Endometrial microvascular endothelial cells (primary cell): ENCODE data around the gene FADS3. TPM values are rescaled to one million over a fixed set of nuclear protein-coding genes. Genes with fewer than 3 reads are reported as not detected.

Experiments
- in situ Hi-C: cut with HindIII; loops from 2 replicates; pipeline ENCODE4 v1.10.0; 2017; ENCODE audit warnings: low sequenced_read_pairs, low pct_unique_long_range_greater_than_20kb; ENCODE audit errors: inconsistent ontology term
- total RNA-seq: library from RNA; depleted of rRNA; stranded (reverse); fragments of >200 nt; gene quantifications from one replicate; pipeline ENCODE4 v1.2.3, GENCODE V29; 2015; ENCODE audit errors: inconsistent ontology term

The FADS3 gene
- total RNA-seq, 1 donor from 2014 or later, result 307 TPM

DNA sequence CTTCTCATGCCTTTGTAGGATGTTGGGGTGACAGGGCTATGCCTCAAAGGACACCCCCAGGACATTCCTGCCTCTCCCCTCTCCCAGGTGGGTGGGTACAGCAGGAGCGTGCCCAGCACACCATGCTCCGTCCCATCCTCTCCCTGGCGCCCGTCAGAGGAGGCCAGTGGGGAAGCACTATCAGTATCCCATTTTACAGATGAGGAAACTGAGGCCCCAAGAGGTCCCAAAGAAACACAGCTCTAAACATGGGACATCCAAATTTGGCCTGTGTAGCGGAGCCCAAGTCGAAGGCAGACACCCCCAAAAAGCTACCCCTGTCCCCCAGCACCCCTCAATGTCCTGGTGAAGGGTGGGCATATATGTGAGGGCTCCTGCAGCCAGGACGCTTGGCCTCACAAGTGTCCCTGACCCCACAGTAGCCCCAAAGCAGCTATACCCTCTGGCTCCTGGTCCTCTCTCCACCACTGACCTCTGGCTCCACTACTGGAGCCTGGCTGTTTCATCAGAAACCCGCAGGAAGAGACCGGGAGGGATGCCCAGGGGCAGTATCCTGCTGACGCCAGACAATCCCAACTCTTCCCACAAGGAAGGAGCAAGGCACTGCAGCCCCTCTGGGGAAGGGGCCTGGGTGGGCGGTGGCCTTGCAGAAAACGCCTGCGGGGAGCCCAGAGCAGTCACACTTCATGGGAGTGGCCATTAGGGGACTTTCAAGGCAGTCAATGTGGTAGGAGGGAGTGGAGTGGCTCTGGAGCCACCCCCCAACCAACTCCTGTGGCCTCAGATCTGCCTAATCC, 5.4 kb downstream of the FADS3 start:
- in situ Hi-C loops, result loop anchor here (10.0 kb wide), 1 partner anchor 71 kb away; the partner anchor contains the start of gene FADS1

DNA sequence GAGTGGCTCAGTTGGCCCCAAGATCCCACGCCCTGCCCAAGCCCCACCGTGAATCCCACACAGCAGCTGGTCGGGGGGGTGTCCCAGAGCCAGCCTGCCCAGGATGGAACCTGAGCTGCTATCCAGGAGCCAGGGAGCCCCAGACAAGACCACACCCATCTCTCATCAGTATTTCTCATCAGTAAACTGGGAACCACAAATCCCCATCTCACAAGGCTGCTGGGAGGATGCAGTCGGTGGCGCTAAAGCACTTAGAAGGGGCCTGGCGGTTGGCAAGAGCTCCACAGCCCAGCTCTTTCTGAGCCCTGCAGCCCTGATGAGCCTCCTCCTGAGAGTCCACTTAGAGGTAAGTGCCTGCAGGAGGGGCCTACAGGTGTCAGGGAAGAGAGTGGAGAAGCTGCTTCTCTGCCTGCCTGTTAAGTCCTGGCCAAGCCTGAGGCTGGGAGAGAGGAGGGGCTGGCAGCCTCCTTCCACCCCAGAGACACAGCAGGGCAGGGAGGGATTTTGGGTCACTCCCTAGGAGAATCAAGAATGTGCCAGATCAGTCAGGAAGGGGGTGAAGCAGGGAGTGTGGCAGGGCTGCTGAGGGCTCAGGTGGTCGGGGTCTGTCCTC, 6.1 kb downstream of the FADS3 start:
- in situ Hi-C loops, result loop anchor here (10.0 kb wide), 1 partner anchor 70 kb away; the partner anchor contains the start of gene FADS1

DNA sequence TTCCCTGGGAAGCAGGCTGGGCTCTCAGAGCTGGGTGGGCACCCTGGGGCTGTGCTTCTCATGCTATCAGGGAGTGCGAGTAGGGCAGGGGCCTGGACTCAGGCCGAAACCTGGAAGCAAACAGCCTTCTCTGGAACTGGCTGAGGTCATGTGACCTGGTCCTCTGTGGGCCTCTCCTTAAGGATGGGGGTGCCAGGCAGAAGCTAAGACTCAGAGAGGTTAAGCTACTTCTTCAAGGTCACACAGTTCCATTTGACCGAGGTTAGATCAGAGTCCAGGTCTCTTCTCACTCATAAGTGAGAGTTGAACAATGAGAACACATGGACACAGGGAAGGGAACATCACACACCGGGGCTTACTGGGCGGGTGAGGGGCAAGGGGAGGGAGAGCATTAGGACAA, 7.4 kb downstream of the FADS3 start:
- in situ Hi-C loops, result loop anchor here (10.0 kb wide), 1 partner anchor 69 kb away; the partner anchor contains the start of gene FADS1

DNA sequence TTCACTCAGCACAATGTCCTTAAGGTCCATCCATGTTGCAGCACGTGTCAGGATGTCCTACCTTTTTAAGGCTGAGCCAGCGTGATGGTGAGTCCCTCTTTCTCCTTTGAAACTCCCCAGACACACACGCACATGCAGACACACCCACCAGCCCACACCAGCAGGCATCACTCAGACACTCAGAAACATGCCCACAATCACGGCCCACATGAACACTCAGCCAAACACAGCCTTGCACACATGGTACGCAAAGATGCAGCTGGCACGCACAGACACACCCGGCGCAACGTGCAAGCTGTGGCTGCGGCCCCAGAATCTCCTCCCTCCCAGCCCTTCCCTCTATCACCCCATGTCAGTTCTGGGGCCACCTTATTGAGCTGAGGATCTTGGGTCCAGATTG, 8.0 kb downstream of the FADS3 start:
- in situ Hi-C loops, result loop anchor here (10.0 kb wide), 1 partner anchor 69 kb away; the partner anchor contains the start of gene FADS1

DNA sequence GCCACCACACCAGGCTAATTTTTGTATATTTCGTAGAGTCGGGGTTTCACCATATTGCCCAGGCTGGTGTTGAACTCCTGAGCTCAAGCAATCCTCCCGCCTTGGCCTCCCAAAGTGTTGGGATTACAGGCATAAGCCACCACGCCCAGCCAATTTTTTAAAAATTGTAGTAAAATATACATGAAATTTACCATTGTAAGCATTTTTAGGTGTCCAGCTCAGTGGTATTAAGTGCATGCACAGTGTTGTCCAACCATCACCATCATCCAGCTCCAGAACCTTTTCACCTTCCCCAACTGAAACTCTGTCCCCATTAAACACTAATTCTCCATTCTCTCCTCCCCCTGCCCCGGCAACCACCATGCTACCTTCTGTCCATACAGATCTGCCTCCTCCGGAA, 8.5 kb downstream of the FADS3 start:
- in situ Hi-C loops, result loop anchor here (10.0 kb wide), 1 partner anchor 68 kb away; the partner anchor contains the start of gene FADS1

DNA sequence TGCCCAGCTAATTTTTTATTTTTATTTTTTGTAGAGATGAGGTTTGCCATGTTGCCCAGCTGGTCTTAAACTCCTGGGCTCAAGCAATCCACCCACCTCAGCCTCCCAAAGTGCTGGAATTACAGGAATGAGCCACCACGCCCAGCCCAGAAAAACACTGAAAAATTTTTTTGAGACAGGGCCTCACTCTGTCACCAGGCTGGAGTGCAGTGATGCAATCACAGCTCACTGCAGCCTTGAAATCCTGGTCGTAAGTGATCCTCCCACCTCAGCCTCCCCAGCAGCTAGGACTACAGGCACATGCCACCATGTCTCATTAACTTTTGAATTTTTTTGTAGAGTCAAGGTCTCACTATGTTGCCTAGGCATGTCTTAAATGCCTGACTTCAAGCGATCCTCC, 9.1 kb downstream of the FADS3 start:
- in situ Hi-C loops, result loop anchor here (10.0 kb wide), 1 partner anchor 67 kb away; the partner anchor contains the start of gene FADS1

DNA sequence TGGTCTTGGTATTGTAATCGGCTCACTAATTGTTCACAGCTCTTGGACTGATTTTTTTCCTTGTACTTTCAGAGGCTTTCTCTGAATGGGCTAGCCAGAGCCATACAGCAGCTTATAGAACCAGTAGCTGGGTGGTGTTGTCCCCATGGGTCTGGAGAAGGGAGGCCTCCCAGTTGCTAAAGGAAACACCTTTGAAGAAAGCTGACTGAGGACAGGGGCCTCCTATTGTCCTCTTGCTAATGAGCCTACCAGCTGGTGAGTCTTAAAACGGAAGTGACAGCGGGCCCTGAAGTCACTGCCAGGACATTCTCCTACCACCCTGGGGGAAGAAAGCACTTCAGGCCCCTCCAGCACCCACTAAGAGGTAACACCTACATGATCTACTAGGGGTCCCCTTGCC, 9.9 kb downstream of the FADS3 start:
- in situ Hi-C loops, result loop anchor here (10.0 kb wide), 1 partner anchor 67 kb away; the partner anchor contains the start of gene FADS1

DNA sequence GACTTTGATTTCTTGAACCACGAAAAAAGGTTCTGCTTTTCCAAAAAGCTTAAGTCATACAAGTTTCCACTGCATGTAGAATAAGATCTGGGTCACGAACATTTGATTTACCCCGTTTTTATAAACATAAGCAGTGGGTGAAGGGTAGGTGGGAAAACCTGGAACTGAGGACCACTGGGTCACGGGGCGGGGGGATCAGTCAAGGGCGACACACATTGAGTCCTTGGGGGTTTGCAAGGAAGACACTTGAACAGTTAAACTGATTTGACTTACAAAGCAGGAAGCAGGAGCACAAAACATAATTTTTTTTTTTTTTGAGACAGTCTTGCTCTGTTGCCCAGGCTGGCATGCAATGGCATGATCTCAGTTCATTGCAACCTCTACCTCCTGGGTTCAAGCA, 10.9 kb downstream of the FADS3 start:
- in situ Hi-C loops, result loop anchor here (10.0 kb wide), 1 partner anchor 66 kb away; the partner anchor contains the start of gene FADS1

DNA sequence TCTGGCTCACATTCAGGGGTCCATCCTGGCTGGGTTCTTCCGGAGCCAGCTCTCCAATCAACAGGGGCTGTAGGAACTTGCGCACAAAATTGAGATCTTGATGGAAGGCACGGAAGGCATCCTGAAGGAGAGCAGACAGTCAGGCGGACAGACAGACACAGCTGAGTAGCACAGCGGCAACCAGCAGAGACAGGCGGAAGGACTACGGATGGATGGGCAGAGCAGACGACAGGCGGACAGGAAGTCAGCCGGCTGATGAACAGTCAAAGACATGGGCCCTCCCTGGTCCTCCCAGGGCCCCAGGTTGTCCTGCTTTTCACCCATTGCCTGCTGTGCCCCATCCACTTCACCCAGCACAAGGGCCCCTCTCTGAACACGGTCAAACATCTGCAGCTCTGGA, 11.3 kb downstream of the FADS3 start:
- in situ Hi-C loops, result loop anchor here (10.0 kb wide), 1 partner anchor 65 kb away; the partner anchor contains the start of gene FADS1

DNA sequence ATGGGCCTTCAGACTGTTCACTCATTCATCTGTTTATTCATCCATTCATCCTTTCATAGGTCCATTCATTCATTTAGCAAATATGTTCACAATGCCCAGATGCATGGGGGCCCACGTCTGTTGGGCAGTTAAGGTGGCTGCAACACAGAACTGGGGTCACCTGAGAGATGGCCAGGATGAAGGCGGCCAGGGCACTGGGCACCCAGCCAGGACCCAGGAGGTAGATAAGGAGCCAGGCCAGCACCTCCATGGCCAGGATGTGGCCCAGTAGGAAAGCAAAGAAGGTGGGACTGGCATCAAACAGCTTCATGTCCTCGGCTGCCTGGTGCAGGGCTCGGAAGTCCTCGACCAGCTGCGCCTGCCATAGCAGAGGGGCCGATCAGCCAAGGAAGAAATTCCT, 12.2 kb downstream of the FADS3 start:
- in situ Hi-C loops, result no loop called here

DNA sequence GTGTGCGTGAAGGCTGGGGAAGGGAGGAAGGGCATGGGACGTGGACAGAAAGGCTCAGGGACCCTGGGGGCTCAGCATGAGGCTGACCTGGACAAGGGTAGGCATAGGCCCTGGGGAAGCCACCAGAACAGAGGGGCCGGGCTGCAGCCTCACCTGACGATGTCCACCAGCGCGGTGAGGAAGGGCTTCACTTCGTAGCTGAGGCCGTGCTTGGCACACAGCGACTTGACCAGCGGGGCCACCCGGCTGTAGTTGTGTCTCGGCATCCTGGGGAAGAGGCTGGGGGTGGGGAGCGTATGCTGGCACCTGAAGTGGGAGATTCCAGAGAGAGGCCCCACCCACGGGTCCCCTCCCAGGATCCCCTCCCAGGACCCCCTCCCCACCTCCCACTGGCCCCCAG, 15.6 kb downstream of the FADS3 start:
- in situ Hi-C loops, result no loop called here

DNA sequence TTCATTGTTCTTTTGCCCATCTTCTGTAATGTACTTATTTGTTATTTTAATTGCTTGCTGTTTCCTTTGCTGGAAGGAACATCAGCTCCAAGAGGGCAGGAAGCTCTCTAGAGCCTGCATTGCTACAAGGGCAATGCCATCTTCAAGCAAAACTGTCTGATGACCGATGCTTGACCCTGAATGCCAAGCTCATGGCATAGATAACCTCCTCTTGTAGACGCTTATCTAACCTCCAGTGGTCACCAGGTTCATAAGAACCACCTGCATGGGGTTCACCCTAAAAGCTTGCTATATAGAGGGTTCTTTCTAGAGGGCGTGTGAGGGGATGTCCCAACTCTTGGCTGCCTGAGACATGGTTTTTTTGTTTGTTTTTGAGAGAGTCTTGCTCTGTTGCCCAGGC, 16.5 kb downstream of the FADS3 start:
- in situ Hi-C loops, result no loop called here

DNA sequence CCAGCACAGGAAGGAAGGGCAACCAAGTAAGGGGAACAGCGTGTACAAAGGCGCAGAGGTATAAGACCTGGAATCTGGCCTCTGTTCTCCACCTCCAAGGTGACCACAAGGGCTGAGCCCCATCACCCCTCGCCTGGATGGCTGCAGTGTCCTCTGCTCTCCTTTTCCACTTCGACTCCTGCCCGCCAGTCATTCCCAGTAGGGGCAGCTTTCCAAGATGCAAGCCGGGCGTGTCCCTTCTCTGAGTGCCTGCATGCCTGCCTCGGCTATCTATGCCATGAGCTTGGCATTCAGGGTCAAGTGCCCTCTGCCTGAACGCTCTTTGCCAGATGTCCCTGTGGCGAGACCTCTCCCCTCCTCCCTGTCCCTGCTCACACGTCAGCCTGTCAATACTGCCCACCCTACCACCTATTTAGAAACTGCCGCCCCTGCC, 17.0 kb downstream of the FADS3 start:
- in situ Hi-C loops, result no loop called here

DNA sequence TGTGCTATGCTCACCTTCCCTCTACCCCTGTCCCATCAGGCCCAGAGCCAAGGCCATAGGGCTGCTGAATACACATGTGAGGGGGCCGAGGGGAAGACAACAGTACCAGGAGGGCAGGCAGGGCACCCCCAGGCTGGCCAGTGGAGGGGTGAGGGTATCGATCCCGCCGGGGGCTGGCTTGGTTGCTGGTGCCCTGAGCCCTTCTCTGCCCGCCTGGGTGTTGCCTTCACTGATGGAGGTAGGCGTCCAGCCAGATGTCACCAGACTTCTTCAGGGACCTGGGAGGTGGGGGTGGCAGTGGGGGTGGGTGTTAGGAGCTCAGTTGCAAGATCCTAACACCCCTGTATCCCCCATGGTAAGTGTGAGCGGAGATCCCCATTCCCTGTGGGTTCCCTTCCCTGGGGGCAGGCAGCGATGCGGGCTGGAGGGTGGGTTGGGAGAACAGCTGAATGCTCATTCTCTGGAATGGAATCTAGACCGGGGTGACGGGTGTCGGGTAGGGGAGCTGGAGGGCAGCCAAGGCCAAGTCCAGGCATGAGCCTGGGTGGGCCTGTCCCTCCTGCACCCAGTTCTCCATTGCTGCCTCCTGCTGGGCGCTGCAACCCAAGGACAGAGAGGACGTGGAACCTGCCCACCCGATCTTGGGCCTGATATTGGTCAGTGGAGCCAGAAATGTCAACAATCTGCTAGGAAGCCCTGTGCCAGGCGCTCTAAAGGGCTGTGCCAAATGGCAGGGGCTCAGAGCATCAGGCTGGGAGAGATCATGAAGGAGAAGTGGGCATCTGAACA, 17.6 kb downstream of the FADS3 start:
- in situ Hi-C loops, result no loop called here

DNA sequence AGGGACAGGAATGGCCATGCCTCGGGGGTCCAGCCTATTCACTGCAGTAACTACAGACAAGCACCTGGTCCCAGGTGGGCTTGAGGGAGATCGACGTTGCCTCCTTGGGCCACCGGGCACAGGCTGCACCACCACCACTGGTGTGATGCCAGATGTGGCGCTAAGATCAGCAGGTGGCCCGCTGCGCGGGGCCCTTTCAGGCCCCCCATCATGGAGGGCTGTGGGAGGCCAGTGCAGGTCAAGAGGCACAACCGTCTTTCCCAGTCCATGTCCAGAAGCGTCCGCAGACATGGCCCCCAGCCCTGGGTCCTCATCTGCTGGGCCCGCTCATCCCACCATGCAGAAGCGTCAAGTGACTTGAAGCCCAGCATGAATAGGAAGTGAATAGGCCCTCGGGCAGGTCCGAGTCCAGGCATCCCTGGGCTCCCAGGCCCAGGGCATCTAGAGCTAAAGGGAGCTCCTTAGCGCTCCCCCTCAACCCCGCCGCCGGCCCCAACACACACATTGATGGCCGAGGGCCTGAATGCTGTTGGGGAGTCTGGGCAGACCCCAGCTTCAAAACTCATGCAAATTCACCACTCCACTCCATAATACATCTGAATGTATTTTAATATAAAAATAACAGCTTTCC, 18.3 kb downstream of the FADS3 start:
- in situ Hi-C loops, result no loop called here

DNA sequence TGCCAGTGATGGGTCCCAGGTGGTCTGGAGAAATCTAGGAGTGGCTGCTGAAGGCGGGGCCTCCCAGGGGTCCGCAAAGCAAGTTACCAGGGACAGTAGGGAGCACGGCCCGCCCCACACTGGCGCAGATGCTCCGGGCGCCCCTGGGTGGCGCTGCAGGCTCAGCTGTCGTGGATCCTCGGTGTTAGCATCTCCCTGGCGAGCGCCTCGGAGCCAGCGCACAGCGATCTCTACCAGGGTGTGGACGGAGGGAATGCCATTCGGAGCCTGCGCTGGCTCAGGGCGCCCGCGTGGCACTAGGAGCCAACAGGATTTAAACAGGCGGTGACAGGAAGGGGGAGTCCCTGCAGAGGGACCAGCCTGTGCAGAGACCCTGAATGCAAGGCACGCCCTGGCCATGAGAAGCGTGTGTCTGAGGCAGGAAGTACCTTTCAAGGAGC, 20.2 kb downstream of the FADS3 start:
- in situ Hi-C loops, result no loop called here

DNA sequence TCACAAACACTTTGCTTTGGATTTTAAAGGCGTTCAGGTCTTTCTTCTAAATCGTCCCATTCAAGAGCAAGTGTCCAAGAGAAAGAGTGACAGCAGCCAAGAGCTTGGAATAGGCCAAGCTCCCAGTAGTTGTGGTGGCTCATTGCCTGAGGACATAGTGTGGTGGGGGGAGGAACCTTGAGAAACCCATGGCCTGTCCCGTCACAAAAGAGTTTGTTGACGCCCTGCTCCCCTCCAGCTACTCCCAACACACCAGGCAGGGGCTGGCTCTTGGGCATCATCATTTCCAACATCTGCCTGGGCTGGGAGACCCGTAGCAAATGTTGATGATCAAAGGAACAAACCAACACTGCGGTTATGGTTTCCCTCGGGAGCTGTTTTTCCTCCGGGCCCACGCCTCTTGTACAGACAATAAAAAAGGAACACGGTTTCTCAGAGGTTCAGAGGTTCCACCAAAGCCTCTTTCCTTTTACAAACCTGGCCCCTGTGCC, 20.8 kb downstream of the FADS3 start:
- in situ Hi-C loops, result no loop called here

DNA sequence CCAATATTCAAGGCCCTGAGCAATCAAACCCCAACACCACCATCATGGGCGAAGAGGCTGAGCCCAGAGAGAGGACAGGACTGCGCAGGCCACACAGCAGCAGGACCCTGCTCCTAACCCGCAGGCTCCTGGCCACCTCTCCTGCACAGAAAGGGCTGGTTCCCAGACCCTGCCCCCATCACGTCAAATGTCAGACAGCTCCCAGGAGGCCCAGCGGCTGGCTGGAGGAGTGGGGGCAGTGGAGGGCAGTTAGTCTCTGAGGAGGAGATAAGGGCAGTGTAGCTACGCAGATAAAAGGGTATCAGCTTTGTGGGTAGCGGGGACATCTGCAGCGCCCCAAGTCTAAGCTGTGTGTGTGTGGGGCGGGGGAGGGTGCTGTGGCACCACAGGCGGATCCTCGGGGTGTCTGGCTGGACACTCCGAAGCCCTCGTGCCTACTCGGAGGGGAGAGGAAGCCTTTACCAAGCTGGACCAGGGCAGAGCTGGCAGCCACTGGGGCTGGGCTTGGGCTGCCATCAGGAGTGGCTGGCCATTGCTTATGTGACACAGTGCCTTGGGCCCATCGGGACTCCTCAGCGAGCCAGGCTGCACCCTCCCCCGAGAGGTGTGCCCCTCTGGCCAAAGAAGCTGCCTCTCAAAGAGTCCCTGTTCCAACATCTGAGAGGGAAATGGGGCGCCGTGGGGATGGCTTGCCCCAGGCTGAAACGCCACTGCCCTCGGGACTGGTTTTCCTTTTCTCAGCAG, 21.5 kb downstream of the FADS3 start:
- in situ Hi-C loops, result no loop called here
